ENCODE results near the gene SFRP5. TPM values are rescaled to one million over a fixed set of nuclear protein-coding genes. Genes with fewer than 3 reads are reported as not detected.

The SFRP5 gene, protein sequence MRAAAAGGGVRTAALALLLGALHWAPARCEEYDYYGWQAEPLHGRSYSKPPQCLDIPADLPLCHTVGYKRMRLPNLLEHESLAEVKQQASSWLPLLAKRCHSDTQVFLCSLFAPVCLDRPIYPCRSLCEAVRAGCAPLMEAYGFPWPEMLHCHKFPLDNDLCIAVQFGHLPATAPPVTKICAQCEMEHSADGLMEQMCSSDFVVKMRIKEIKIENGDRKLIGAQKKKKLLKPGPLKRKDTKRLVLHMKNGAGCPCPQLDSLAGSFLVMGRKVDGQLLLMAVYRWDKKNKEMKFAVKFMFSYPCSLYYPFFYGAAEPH
- total RNA-seq (2012; rRNA removed), result not detected in 2 replicates
- polyA plus RNA-seq (2012; rRNA removed), result not detected in 2 replicates
- not detected in 2 replicates for polyA plus RNA-seq (2012; cell fraction: cytosol; rRNA removed)
- not detected in 2 replicates for polyA plus RNA-seq (2012; cell fraction: nucleus; rRNA removed; ENCODE audit: low replicate concordance)
- not detected for Bru-seq, nascent RNA
- not detected for BruChase-seq, experiment 1, labeled RNA remaining after a 6-hour chase
- BruChase-seq, experiment 2, labeled RNA remaining after a 2-hour chase, result not detected
- long read RNA-seq, result 0 reads

DNA sequence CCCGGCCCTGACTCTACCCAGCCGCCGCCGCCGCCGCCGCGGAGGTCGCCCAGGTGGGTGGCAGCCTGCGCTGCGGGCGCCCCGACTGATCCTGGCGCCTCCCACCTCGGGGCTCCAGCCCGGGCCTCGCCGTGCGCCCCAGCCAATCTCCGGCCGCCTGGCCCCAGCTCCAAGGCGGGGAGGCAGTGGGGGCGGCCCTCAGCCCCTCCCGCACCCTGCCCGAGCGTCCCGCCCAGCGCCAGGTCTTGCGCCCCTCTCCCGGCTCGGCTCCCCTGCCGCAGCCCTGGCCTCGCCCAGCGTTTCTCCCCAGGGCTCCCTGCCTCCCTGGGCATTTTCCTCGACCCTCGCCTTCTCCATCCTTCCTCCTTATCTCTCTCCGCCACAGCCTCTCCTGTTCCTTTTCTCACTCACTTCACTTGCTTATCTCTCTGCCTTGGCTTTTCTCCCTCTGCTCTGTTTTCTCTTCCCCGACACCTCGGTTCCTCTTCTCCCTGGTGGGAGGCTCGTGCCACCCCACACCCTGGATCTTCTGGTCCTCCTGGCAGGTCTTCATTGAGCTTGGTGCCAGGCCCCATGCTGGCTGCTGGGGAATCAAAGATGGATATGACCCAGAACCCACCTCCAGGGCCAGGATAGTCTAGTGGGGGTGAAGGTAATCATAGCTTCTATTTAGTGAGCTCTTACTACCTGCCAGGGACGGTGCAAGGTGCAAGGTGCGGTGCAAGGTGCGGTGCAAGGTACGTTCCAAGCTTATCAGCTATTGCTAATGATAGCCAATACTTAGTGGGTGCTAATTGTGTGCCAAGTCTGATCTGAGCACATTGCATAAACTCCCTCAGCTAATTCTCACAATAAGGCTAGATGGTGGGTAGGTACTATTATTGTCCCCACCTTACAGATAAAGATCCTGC lies at the start of gene SFRP5:
TSS of gene SFRP5 (minus strand) at position 87 of the 911 bp plus-strand sequence. CDS start 166 bp downstream, outside the sequence.
- Histone ChIP-seq H4K5ac (ENCODE audit: low read depth, low read length) (no peak within 1 kb of the TSS), H2AK9ac (replicated peaks; ENCODE audit: low read depth, low read length, poor library complexity) (no peak within 1 kb of the TSS), H3K4me3 (ENCODE audit: insufficient read depth, low read depth, low read length) (peak within 1 kb of the TSS; percentile 19; the same call in 1 of the 2 replicates), H2BK15ac (ENCODE audit: low read depth, low read length) (no peak within 1 kb of the TSS), H3K27me3 (ENCODE audit: control insufficient read depth, insufficient read depth, low read length) (peaks cover 57% of the 10 kb centered on the region), H2BK20ac (ENCODE audit: low read depth, low read length) (no peak within 1 kb of the TSS), H3K79me1 (ENCODE audit: low read depth in 1 of 2, low read length in 2 of 2) (no peaks in the 10 kb centered on the region), H3K4me1 (ENCODE audit: control insufficient read depth, insufficient read depth, low read length) (0 out of 2 replicates have a peak, but pooled peaks cover 2% of the 10 kb centered on the region), H2BK5ac (ENCODE audit: low read depth, low read length, poor library complexity, severe bottlenecking) (no peak within 1 kb of the TSS), H2AK5ac (ENCODE audit: low read depth, low read length) (no peak within 1 kb of the TSS), H3K56ac (ENCODE audit: extremely low read depth, insufficient read depth, low read length) (no peak within 1 kb of the TSS), H3K27ac (ENCODE audit: insufficient read depth, low read length) (no peak within 1 kb of the TSS), H3K14ac (replicated peaks; ENCODE audit: low read depth, low read length) (no peak within 1 kb of the TSS), H4K20me1 (ENCODE audit: insufficient read depth, low read length) (no peaks in the 10 kb centered on the region), H3K36me3 (ENCODE audit: control insufficient read depth, insufficient read depth, low read length) (no peaks in the 10 kb centered on the region), H3K9me3 (ENCODE audit: control insufficient read depth, insufficient read depth, low read length) (no peaks in the 10 kb centered on the region), H2AFZ (replicated peaks; ENCODE audit: low read length, poor library complexity) (peak within 1 kb of the TSS; percentile 80), H3K23ac (ENCODE audit: low read depth, low read length) (no peak within 1 kb of the TSS), H4K8ac (ENCODE audit: low read depth in 2 of 2, low read length in 2 of 2) (no peak within 1 kb of the TSS), H3K9me1 (ENCODE audit: insufficient read depth, low read length) (no peaks in the 10 kb centered on the region), H3K4ac (ENCODE audit: low read depth, low read length) (no peak within 1 kb of the TSS), H3K9ac (ENCODE audit: low read depth, low read length) (no peak within 1 kb of the TSS), H3K4me2 (ENCODE audit: low read depth, low read length) (peak within 1 kb of the TSS; percentile 89), H2BK120ac (ENCODE audit: low read depth, low read length) (no peak within 1 kb of the TSS), H3K18ac (ENCODE audit: low read depth, low read length) (no peak within 1 kb of the TSS), H4K91ac (ENCODE audit: insufficient read depth, low read depth, low read length) (no peak within 1 kb of the TSS)
- ATAC-seq (ENCODE audit: low read depth) (no peak; the same call in 1 of the 2 replicates), DNase-seq (no peak)
- POLR2A ChIA-PET (ENCODE audit: unreplicated experiment), result no interaction called here
- BruUV-seq (replicated peaks), result no TSS peak
- TF ChIP-seq, protein P1, sequence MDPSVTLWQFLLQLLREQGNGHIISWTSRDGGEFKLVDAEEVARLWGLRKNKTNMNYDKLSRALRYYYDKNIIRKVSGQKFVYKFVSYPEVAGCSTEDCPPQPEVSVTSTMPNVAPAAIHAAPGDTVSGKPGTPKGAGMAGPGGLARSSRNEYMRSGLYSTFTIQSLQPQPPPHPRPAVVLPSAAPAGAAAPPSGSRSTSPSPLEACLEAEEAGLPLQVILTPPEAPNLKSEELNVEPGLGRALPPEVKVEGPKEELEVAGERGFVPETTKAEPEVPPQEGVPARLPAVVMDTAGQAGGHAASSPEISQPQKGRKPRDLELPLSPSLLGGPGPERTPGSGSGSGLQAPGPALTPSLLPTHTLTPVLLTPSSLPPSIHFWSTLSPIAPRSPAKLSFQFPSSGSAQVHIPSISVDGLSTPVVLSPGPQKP (IDR thresholded peaks at IDR 0.05; ENCODE audit: borderline replicate concordance, low read depth, low read length), result no peak
- TF ChIP-seq BHLHE40 (IDR thresholded peaks at IDR 0.05; ENCODE audit: low read depth, low read length), result no peak
- TF ChIP-seq RFX5 (IDR thresholded peaks at IDR 0.05; ENCODE audit: low read depth, low read length), result no peak
- TF ChIP-seq POLR2A (IDR thresholded peaks at IDR 0.05; ENCODE audit: low read depth, low read length), result no peak
- TF ChIP-seq, protein P2, sequence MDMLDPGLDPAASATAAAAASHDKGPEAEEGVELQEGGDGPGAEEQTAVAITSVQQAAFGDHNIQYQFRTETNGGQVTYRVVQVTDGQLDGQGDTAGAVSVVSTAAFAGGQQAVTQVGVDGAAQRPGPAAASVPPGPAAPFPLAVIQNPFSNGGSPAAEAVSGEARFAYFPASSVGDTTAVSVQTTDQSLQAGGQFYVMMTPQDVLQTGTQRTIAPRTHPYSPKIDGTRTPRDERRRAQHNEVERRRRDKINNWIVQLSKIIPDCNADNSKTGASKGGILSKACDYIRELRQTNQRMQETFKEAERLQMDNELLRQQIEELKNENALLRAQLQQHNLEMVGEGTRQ (IDR thresholded peaks at IDR 0.05; ENCODE audit: low read depth, low read length), result no peak
- no peak for TF ChIP-seq SMC3 (IDR thresholded peaks at IDR 0.05; ENCODE audit: low read depth, low read length)
- TF ChIP-seq, protein P3, sequence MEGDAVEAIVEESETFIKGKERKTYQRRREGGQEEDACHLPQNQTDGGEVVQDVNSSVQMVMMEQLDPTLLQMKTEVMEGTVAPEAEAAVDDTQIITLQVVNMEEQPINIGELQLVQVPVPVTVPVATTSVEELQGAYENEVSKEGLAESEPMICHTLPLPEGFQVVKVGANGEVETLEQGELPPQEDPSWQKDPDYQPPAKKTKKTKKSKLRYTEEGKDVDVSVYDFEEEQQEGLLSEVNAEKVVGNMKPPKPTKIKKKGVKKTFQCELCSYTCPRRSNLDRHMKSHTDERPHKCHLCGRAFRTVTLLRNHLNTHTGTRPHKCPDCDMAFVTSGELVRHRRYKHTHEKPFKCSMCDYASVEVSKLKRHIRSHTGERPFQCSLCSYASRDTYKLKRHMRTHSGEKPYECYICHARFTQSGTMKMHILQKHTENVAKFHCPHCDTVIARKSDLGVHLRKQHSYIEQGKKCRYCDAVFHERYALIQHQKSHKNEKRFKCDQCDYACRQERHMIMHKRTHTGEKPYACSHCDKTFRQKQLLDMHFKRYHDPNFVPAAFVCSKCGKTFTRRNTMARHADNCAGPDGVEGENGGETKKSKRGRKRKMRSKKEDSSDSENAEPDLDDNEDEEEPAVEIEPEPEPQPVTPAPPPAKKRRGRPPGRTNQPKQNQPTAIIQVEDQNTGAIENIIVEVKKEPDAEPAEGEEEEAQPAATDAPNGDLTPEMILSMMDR (conservative IDR thresholded peaks at IDR 0.05; ENCODE audit: low read depth, low read length), result no peak
- in situ Hi-C loops (cut with MboI; ENCODE audit: low sequenced_read_pairs) (no loop called here), intact Hi-C loops (cut with micrococcal nuclease) (no loop called here), dilution Hi-C loops (cut with HindIII; ENCODE audit: low sequenced_read_pairs, unreplicated experiment) (no loop called here)
- CTCF ChIA-PET, result interaction anchor here (0.5 kb wide), 1 partner anchor 481 kb away, joined by 3 read pairs; no protein-coding TSS in a partner anchor
- WGBS, 2 experiments (ENCODE audit: extremely low coverage in 2 of 2, insufficient read length in 1 of 2), result 1% methylated on average over 31 of the region's 44 CpGs; no CpG with 5 or more reads in 1 of the 2 experiments

All from IMR-90 (cell line).